ENCODE data around the gene FBXO33.

DNA sequence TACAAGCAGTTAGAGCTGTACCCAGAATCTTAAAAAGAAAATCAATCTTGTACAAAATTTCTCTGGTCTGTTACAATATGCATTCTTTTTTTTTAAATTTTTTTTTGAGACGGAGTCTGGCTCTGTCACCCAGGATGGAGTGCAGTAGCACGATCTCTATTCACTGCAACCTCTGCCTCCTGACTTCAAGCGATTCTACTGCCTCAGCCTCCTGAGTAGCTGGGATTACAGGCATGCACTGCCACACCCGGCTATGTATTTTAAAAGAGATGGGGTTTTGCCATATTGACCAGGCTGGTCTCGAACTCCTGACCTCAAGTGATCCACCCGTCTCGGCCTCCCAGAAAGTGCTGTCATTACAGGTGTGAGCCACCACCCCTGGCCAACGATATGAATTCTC, 4.1 kb downstream of the FBXO33 start:
- TF ChIP-seq, protein P1, sequence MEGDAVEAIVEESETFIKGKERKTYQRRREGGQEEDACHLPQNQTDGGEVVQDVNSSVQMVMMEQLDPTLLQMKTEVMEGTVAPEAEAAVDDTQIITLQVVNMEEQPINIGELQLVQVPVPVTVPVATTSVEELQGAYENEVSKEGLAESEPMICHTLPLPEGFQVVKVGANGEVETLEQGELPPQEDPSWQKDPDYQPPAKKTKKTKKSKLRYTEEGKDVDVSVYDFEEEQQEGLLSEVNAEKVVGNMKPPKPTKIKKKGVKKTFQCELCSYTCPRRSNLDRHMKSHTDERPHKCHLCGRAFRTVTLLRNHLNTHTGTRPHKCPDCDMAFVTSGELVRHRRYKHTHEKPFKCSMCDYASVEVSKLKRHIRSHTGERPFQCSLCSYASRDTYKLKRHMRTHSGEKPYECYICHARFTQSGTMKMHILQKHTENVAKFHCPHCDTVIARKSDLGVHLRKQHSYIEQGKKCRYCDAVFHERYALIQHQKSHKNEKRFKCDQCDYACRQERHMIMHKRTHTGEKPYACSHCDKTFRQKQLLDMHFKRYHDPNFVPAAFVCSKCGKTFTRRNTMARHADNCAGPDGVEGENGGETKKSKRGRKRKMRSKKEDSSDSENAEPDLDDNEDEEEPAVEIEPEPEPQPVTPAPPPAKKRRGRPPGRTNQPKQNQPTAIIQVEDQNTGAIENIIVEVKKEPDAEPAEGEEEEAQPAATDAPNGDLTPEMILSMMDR (IDR thresholded peaks at IDR 0.05; ENCODE audit: insufficient read depth, low read length, poor library complexity, severe bottlenecking): no peak
- no peak for TF ChIP-seq EZH2phosphoT487 (conservative IDR thresholded peaks at IDR 0.05; ENCODE audit: low read length)
